ENCODE data around the gene TET2.

Gene TET2

DNA sequence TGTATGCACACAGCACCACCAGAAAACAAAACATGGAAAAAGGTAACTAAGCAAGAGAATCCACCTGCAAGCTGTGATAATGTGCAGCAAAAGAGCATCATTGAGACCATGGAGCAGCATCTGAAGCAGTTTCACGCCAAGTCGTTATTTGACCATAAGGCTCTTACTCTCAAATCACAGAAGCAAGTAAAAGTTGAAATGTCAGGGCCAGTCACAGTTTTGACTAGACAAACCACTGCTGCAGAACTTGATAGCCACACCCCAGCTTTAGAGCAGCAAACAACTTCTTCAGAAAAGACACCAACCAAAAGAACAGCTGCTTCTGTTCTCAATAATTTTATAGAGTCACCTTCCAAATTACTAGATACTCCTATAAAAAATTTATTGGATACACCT lies 90.2 kb downstream of the TET2 start:
- no peak overlapping the region for H3K4me3 ChIP-seq (ENCODE audit: low read depth, low read length)
- H3K36me3 ChIP-seq, result peaks cover 34% of the 10 kb centered on the region
- H3K4me1 ChIP-seq, result peaks cover 16% of the 10 kb centered on the region
- H3K9me3 ChIP-seq, result no peaks in the 10 kb centered on the region
- H3K27me3 ChIP-seq, result no peaks in the 10 kb centered on the region
- no peak for TF ChIP-seq CTCF (IDR thresholded peaks at IDR 0.05; ENCODE audit: low read depth, low read length)
- DNase-seq, result no peak

- Histone ChIP-seq H3K36me3 (peaks cover 33% of the 10 kb centered on the region), H3K4me1 (peaks cover 2% of the 10 kb centered on the region; the same call in 1 of the 2 replicates), H3K27me3 (no peaks in the 10 kb centered on the region), H3K9me3 (no peaks in the 10 kb centered on the region), H3K4me3 (ENCODE audit: low read depth, low read length) (no peak overlapping the region)
- no peak for TF ChIP-seq CTCF (IDR thresholded peaks at IDR 0.05; ENCODE audit: low read depth, low read length)
- no peak for DNase-seq
Observed at GRCh38 chr4:105240037-105240436, 93.4 kb downstream of the TET2 start.

DNA sequence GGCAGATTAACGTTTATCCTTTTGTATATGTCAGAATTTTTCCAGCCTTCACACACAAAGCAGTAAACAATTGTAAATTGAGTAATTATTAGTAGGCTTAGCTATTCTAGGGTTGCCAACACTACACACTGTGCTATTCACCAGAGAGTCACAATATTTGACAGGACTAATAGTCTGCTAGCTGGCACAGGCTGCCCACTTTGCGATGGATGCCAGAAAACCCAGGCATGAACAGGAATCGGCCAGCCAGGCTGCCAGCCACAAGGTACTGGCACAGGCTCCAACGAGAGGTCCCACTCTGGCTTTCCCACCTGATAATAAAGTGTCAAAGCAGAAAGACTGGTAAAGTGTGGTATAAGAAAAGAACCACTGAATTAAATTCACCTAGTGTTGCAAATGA lies 94.8 kb downstream of the TET2 start:
- no peaks in the 10 kb centered on the region; the same call in 1 of the 2 replicates for H3K4me1 ChIP-seq
- TF ChIP-seq CTCF (IDR thresholded peaks at IDR 0.05; ENCODE audit: low read depth, low read length), result no peak
- H3K36me3 ChIP-seq, result peaks cover 20% of the 10 kb centered on the region
- DNase-seq, result no peak
- H3K9me3 ChIP-seq, result no peaks in the 10 kb centered on the region
- no peaks in the 10 kb centered on the region for H3K27me3 ChIP-seq
- H3K4me3 ChIP-seq (ENCODE audit: low read depth, low read length), result no peak overlapping the region

DNA sequence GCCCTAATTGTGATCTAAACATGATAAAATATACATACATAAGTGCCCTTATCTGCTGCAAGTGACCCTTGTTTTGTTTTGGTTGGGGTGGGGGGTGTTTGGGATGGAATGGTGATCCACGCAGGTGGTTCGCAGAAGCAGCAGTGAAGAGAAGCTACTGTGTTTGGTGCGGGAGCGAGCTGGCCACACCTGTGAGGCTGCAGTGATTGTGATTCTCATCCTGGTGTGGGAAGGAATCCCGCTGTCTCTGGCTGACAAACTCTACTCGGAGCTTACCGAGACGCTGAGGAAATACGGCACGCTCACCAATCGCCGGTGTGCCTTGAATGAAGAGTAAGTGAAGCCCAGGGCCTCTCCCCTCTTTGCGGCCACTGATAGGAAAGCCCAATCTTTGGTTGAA lies 96.8 kb downstream of the TET2 start:
- no peaks in the 10 kb centered on the region; the same call in 1 of the 2 replicates for H3K4me1 ChIP-seq
- TF ChIP-seq CTCF (IDR thresholded peaks at IDR 0.05; ENCODE audit: low read depth, low read length), result no peak
- no peaks in the 10 kb centered on the region for H3K27me3 ChIP-seq
- no peaks in the 10 kb centered on the region for H3K9me3 ChIP-seq
- DNase-seq, result no peak
- no peak overlapping the region for H3K4me3 ChIP-seq (ENCODE audit: low read depth, low read length)
- H3K36me3 ChIP-seq, result peaks cover 16% of the 10 kb centered on the region

- DNase-seq, result no peak
- no peak for TF ChIP-seq CTCF (IDR thresholded peaks at IDR 0.05; ENCODE audit: low read depth, low read length)
- H3K4me3 ChIP-seq (ENCODE audit: low read depth, low read length), result no peak overlapping the region
- H3K27me3 ChIP-seq, result no peaks in the 10 kb centered on the region
- 0 out of 2 replicates have a peak, but pooled peaks cover 4% of the 10 kb centered on the region for H3K36me3 ChIP-seq
- H3K9me3 ChIP-seq, result no peaks in the 10 kb centered on the region
- H3K4me1 ChIP-seq, result no peaks in the 10 kb centered on the region; the same call in 1 of the 2 replicates
Observed at GRCh38 chr4:105246712-105247111, 100.0 kb downstream of the TET2 start.

- H3K27me3 ChIP-seq, result no peaks in the 10 kb centered on the region
- no peak overlapping the region for H3K4me3 ChIP-seq (ENCODE audit: low read depth, low read length)
- H3K4me1 ChIP-seq, result no peaks in the 10 kb centered on the region; the same call in 1 of the 2 replicates
- DNase-seq, result no peak
- H3K9me3 ChIP-seq, result no peaks in the 10 kb centered on the region
- H3K36me3 ChIP-seq, result no peaks in the 10 kb centered on the region
- TF ChIP-seq CTCF (IDR thresholded peaks at IDR 0.05; ENCODE audit: low read depth, low read length), result no peak
Observed at GRCh38 chr4:105248613-105249012, 101.9 kb downstream of the TET2 start.
